HepG2 (cell line): Measurements from ENCODE around the gene AIF1. TPM values are rescaled to one million over a fixed set of nuclear protein-coding genes. Genes with fewer than 3 reads are reported as not detected.

Experiments
- ATAC-seq: fragments of 200-7000 bp; cut with Tn5 transposase; 3 replicates; pipeline ENCODE4 v1.9.1; 2020; ENCODE audit warnings: mild to moderate bottlenecking, moderate library complexity
- BruUV-seq: library from RNA; stranded (reverse); fragments of 400-500 nt; replicated peaks from 2 replicates; lab custom pipeline; 2021; lab: Mats Ljungman, UMichigan
- CTCF ChIA-PET: fragments of 300-600 bp; formaldehyde crosslinking; extraction: SDS; loops from one replicate; lab custom pipeline; 2021; ENCODE audit warnings: low total read pairs, inconsistent platforms, low intra/inter-chr PET ratio; lab: Yijun Ruan, JAX
- POLR2A ChIA-PET: fragments of 350-600 bp; sonication (Branson Sonifier 250); formaldehyde crosslinking; loops from one replicate; lab custom pipeline; 2020; ENCODE audit warnings: antibody characterized with exemption, inconsistent platforms; lab: Yijun Ruan, JAX
- DNase-seq: peaks from one replicate; pipeline ENCODE4 v3.0.0-alpha.2; 2015; ENCODE audit warnings: low spot score
- FAIRE-seq: peaks from 3 replicates; lab custom pipeline; 2011; peaks lifted over from hg19 to GRCh38; lab: Jason Lieb, UNC
- H2AFZ ChIP-seq: one replicate; pipeline ENCODE4 v1.6.1; 2011; ENCODE audit warnings: low read length, inconsistent platforms
- H3K27ac ChIP-seq: fragments of 300-600 bp; 3 replicates; pipeline ENCODE4 v1.8.0; 2011; ENCODE audit warnings: mixed run types, mild to moderate bottlenecking, mixed read lengths, low read length, inconsistent platforms; ENCODE audit not compliant: insufficient read depth; ENCODE audit errors: extremely low read length
- H3K27me3 ChIP-seq, 2 experiments: fragments of 200-600 bp in 1 of 2; 2 replicates in 1 of 2; 3 replicates in 1 of 2; pipeline versions ENCODE4 v1.6.0 to v1.8.0; 2011; ENCODE audit warnings: low read length in 2 of 2, mild to moderate bottlenecking in 2 of 2, moderate library complexity in 2 of 2, inconsistent platforms in 1 of 2; ENCODE audit not compliant: insufficient read depth in 2 of 2, control insufficient read depth in 1 of 2
- H3K36me3 ChIP-seq, 2 experiments: fragments of 200-600 bp in 1 of 2; replicated peaks in 1 of 2; 2 replicates in 1 of 2; 3 replicates in 1 of 2; pipeline versions ENCODE4 v1.5.1 to v1.8.0; 2011; ENCODE audit warnings: low read length in 2 of 2, inconsistent platforms in 1 of 2; ENCODE audit not compliant: insufficient read depth in 2 of 2, control insufficient read depth in 1 of 2
- H3K4me1 ChIP-seq: 2 replicates; pipeline ENCODE4 v1.5.1; 2012; ENCODE audit warnings: low read length, inconsistent platforms; ENCODE audit not compliant: insufficient read depth
- H3K4me2 ChIP-seq: 2 replicates; pipeline ENCODE4 v1.6.0; 2011; ENCODE audit warnings: low read depth, low read length, inconsistent platforms
- H3K4me3 ChIP-seq, 3 experiments: fragments of 200-600 bp in 1 of 3; sonication (generic), shearing (Covaris generic) in 1 of 3; replicated peaks in 1 of 3; 2 replicates each; pipeline ENCODE4 v1.5.1; 2011 to 2016; ENCODE audit warnings: low read length in 3 of 3, inconsistent platforms in 2 of 3, low read depth in 2 of 3, mild to moderate bottlenecking in 2 of 3, control low read depth in 1 of 3, mixed read lengths in 1 of 3; ENCODE audit not compliant: insufficient read depth in 1 of 3
- H3K79me2 ChIP-seq: one replicate; pipeline ENCODE4 v1.6.1; 2011; ENCODE audit warnings: low read length, inconsistent platforms; ENCODE audit not compliant: insufficient read depth
- H3K9ac ChIP-seq: 2 replicates; pipeline ENCODE4 v1.6.0; 2011; ENCODE audit warnings: mild to moderate bottlenecking, low read depth, low read length, inconsistent platforms; ENCODE audit not compliant: insufficient read depth
- H3K9me3 ChIP-seq: 2 replicates; pipeline ENCODE4 v1.5.1; 2012; ENCODE audit warnings: mild to moderate bottlenecking, low read length
- H4K20me1 ChIP-seq: 2 replicates; pipeline ENCODE4 v1.6.0; 2011; ENCODE audit warnings: inconsistent platforms, mild to moderate bottlenecking, low read length, moderate library complexity; ENCODE audit not compliant: insufficient read depth
- FOXO4 ChIP-seq: sonication (generic); formaldehyde crosslinking; conservative IDR thresholded peaks from 2 replicates; pipeline ENCODE4 v1.8.1; 2023; ENCODE audit warnings: missing genetic modification reagents
- KLF15 ChIP-seq: sonication (generic); formaldehyde crosslinking; IDR thresholded peaks from 2 replicates; pipeline ENCODE4 v1.8.1; 2023; ENCODE audit warnings: borderline replicate concordance, mild to moderate bottlenecking, inconsistent platforms, missing genetic modification reagents, mixed read lengths
- SAFB2 ChIP-seq: sonication (generic); formaldehyde crosslinking; IDR thresholded peaks from 2 replicates; pipeline ENCODE4 v1.5.1; 2020; ENCODE audit warnings: missing genetic modification reagents, low read depth, mild to moderate bottlenecking, borderline replicate concordance
- XRCC5 ChIP-seq: fragments of 200-400 bp; formaldehyde crosslinking; optimal IDR thresholded peaks from 2 replicates; pipeline ENCODE3; 2017; ENCODE audit warnings: mild to moderate bottlenecking, low read length
- ZFX ChIP-seq: sonication (generic); formaldehyde crosslinking; IDR thresholded peaks from 2 replicates; pipeline ENCODE4 v1.4.0; 2020; ENCODE audit warnings: mild to moderate bottlenecking, low read depth, missing genetic modification reagents, moderate library complexity
- ZNF225 ChIP-seq: sonication (generic); formaldehyde crosslinking; IDR thresholded peaks from 2 replicates; pipeline ENCODE4 v1.4.0; 2020; ENCODE audit warnings: mild to moderate bottlenecking, missing genetic modification reagents
- ZNF333 ChIP-seq: sonication (generic); formaldehyde crosslinking; IDR thresholded peaks from 2 replicates; pipeline ENCODE4 v1.4.0; 2020; ENCODE audit warnings: mild to moderate bottlenecking, missing genetic modification reagents, borderline replicate concordance
- ZNF383 ChIP-seq: sonication (generic); formaldehyde crosslinking; IDR thresholded peaks from 2 replicates; pipeline ENCODE4 v1.4.0; 2020; ENCODE audit warnings: missing genetic modification reagents, mild to moderate bottlenecking, borderline replicate concordance
- ZNF556 ChIP-seq: sonication (generic); formaldehyde crosslinking; IDR thresholded peaks from 2 replicates; pipeline ENCODE4 v1.4.0; 2020; ENCODE audit warnings: mild to moderate bottlenecking, missing genetic modification reagents, borderline replicate concordance
- WGBS: methylation state at CpG from one replicate; pipeline ENCODE4 v1.1.6; 2017; ENCODE audit warnings: low lambda C conversion rate; 5-methylcytosine and 5-hydroxymethylcytosine counted together
- in situ Hi-C: cut with HindIII; loops from 2 replicates; pipeline ENCODE4 v1.10.0; 2017; ENCODE audit warnings: low pct_unique_long_range_greater_than_20kb; ENCODE audit not compliant: extremely low pct_ligation_motif_present
- intact Hi-C: fragments of 100-400 bp; cut with micrococcal nuclease; formaldehyde crosslinking; loops from one replicate; pipeline ENCODE4 v1.10.0; 2022; ENCODE audit not compliant: unreplicated experiment
- polyA plus RNA-seq, 8 experiments: library from polyadenylated mRNA; depleted of rRNA in 3 of 8; stranded (reverse) in 7 of 8; unstranded in 1 of 8; fragments of >200 nt; fragmentation: Illumina TruSeq in 4 of 8; extraction: Trizol in 4 of 8; gene quantifications; 2 replicates each; pipeline versions ENCODE4 v1.2.1 to v1.2.3, GENCODE V29; 2011 to 2016; ENCODE audit warnings: low read depth in 4 of 8, missing spikeins in 1 of 8, mixed read lengths in 1 of 8; ENCODE audit not compliant: insufficient read depth in 1 of 8
- total RNA-seq, 5 experiments: library from RNA; depleted of rRNA; stranded (reverse); fragments of >200 nt; fragmentation: Illumina TruSeq; extraction: Trizol; gene quantifications; 2 replicates each; pipeline ENCODE4 v1.2.3, GENCODE V29; 2016; ENCODE audit warnings: low read depth in 1 of 5
- TF ChIP-seq, protein P1 (sequence below): sonication (generic); formaldehyde crosslinking; IDR thresholded peaks from 2 replicates; pipeline ENCODE4 v1.5.1; 2020; ENCODE audit warnings: mild to moderate bottlenecking, missing genetic modification reagents, moderate library complexity

AIF1 gene
- total and polyA plus RNA-seq, 2 of the 13 experiments (the other 11 are each of a cell fraction or from before 2014, with no cell fraction given), result 1.5 TPM; not detected in 1

GRCh38 chr6:31572041-31572911, 42.8 kb upstream of the AIF1 start, which contains the start of gene LTA:
TSS of gene LTA (plus strand) at chr6:31572289. CDS start at chr6:31572743, 454 bp downstream.
- Histone ChIP-seq H3K27me3 (peaks cover 20 to 78% of the 10 kb centered on the region in 2 experiments), H3K27ac (no peak within 1 kb of the TSS), H3K36me3 (no peaks in the 10 kb centered on the region), H2AFZ (no peak within 1 kb of the TSS), H3K4me1 (peaks cover 8% of the 10 kb centered on the region), H3K9ac (no peak within 1 kb of the TSS; the same call in 1 of the 2 replicates), H4K20me1 (no peaks in the 10 kb centered on the region), H3K4me2 (peak within 1 kb of the TSS; percentile 48), H3K9me3 (no peaks in the 10 kb centered on the region), H3K4me3 (peak within 1 kb of the TSS in 1 of 3 experiments; percentile 24; a peak in 1 of 6 replicates), H3K79me2 (no peaks in the 10 kb centered on the region)
- 28% methylated on average over 22 of the region's 27 CpGs for WGBS
- FAIRE-seq, result no peak
- peak; percentile 58 for ATAC-seq
- POLR2A ChIA-PET, result no interaction called here
- BruUV-seq, result no TSS peak
- intact Hi-C loops (no loop called here), in situ Hi-C loops (no loop called here)
- no peak for DNase-seq
- TF ChIP-seq ZNF333 (CRISPR knock-in tag) (no peak), ZNF383 (no peak), ZNF225 (peak; percentile 46; the same call in 1 of the 2 replicates), XRCC5 (no peak), FOXO4 (0 out of 2 replicates have a peak, but pooled peaks have one; percentile 53), ZNF556 (CRISPR knock-in tag) (no peak), ZFX (CRISPR knock-in tag) (peak; percentile 48; the same call in 1 of the 2 replicates), SAFB2 (CRISPR knock-in tag) (no peak), KLF15 (0 out of 2 replicates have a peak, but pooled peaks have one; percentile 37)
- TF ChIP-seq, protein P1, sequence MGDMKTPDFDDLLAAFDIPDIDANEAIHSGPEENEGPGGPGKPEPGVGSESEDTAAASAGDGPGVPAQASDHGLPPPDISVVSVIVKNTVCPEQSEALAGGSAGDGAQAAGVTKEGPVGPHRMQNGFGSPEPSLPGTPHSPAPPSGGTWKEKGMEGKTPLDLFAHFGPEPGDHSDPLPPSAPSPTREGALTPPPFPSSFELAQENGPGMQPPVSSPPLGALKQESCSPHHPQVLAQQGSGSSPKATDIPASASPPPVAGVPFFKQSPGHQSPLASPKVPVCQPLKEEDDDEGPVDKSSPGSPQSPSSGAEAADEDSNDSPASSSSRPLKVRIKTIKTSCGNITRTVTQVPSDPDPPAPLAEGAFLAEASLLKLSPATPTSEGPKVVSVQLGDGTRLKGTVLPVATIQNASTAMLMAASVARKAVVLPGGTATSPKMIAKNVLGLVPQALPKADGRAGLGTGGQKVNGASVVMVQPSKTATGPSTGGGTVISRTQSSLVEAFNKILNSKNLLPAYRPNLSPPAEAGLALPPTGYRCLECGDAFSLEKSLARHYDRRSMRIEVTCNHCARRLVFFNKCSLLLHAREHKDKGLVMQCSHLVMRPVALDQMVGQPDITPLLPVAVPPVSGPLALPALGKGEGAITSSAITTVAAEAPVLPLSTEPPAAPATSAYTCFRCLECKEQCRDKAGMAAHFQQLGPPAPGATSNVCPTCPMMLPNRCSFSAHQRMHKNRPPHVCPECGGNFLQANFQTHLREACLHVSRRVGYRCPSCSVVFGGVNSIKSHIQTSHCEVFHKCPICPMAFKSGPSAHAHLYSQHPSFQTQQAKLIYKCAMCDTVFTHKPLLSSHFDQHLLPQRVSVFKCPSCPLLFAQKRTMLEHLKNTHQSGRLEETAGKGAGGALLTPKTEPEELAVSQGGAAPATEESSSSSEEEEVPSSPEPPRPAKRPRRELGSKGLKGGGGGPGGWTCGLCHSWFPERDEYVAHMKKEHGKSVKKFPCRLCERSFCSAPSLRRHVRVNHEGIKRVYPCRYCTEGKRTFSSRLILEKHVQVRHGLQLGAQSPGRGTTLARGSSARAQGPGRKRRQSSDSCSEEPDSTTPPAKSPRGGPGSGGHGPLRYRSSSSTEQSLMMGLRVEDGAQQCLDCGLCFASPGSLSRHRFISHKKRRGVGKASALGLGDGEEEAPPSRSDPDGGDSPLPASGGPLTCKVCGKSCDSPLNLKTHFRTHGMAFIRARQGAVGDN (CRISPR knock-in tag), result peak; percentile 55
- CTCF ChIA-PET, result no interaction called here
